ENCODE measurements around the gene PSMD7. TPM values are rescaled to one million over a fixed set of nuclear protein-coding genes. Genes with fewer than 3 reads are reported as not detected.
"Not testable (repeated sequence)": the region's sequence is repeated elsewhere in the genome, so short reads cannot be mapped to it uniquely, and the experiment has no call there.

The PSMD7 gene
- total RNA-seq, 1 donor from 2014 or later, result 82.1 TPM

DNA sequence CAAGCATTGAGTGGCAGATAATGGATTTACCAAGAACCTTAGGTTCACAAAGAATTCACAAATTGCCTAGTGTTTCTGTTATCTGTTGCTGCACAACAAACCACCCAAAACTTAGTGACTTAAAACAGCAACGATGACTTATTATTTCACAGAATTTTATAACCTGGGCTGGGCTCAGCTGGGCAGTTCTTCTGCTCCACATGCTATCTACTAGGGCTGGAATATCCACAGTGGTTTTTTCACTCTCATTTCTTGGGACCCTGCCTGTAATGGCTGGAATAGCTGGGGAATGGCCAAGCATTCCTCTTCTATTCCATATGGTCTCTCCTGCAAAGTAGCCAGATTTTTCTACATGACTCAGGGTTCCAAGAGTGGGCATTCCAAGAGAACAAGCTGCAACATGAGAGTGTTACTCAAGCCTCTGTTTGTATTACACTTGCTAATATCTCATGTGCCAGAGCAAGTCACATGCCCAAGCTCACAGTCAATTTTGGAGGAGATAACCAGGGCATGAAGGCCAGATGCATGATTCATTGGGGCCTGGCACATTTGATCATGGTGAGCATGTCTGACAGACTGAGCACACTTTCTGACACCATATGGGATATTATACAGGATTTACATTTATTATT is 4.9 kb upstream of the PSMD7 start:
- no peak for DNase-seq (ENCODE audit: extremely low read depth, low read depth, low spot score)

DNA sequence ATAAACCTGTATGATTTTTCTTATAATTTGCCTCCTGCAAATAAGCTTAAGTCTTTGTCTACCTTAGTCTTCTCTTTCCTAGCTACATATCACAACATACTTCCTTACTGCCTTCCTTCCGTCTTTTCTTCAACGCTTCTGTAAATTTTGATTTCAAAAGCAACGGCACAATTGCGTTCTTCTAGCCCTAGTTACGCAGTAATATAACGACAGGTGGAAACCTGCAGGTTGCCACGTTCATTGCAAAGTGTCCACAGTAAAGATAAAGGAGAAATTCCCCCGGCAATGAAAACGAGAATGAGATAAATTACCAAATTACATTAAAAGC is 546 bp upstream of the PSMD7 start:
- DNase-seq (ENCODE audit: extremely low read depth, low read depth, low spot score), result no peak

DNA sequence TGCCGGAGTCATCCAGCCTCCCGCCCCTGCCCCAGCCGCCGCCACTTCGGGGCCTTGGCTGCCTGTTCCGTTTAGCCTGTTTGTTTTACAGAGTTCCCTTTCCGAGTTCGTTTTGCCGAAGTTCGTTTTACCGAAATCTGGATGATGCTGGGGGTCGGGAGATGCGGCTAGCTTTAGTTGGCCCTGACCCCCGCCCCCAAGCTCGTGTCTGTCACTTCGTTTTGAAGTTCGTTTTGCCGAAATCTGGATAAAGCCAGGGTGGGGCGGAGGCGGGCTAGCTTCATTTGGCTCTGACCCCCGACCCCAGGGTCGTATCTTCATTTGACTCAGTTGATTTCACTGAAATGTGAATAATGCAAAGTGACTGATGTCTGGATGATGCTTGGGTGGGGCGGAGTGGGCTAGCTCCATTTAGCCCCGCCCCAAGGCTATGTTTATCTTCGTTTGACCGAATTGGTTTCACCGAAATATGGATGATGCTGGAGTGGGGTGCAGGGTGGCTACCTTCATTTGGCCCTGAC is 591 bp downstream of the PSMD7 start:
- no peak for DNase-seq (ENCODE audit: extremely low read depth, low read depth, low spot score)

DNA sequence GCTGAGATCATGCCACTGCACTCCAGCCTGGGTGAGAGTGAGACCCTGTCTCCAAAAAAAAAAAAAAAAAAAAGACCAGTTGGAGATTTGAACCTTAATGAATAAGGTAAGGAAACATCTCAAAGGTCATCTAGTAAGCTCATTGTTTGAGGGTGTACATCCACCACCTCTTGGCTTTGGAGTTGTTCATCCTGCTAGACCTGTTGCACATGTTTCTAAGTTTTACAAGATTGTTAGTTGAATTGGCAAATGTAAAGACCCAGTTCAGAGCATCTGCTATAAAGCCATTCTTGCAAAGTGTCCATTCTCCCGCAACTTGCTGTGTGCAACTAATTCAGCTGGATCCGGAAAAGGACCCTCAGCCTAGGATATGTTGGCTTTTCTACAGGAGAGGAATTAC is 1.5 kb downstream of the PSMD7 start:
- DNase-seq (ENCODE audit: extremely low read depth, low read depth, low spot score), result no peak

DNA sequence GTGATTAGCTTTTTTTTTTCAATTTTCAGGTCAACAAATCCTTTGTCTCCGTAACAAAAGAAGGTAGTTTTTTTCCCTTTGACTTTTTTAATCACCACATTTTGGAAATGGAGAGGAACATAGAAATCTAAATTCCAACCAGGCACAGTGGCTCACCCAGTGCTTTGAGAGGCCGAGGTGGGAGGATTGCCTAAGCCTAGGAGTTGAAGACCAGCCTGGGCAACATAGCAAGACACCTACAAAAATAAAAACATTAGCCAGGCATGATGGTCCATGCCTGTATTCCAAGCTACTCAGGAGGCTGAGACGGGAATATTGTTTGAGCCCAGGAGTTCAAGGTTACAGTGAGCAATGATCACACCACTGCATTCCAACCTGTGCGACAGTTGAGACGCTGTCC is 5.7 kb downstream of the PSMD7 start:
- DNase-seq (ENCODE audit: extremely low read depth, low read depth, low spot score), result no peak

DNA sequence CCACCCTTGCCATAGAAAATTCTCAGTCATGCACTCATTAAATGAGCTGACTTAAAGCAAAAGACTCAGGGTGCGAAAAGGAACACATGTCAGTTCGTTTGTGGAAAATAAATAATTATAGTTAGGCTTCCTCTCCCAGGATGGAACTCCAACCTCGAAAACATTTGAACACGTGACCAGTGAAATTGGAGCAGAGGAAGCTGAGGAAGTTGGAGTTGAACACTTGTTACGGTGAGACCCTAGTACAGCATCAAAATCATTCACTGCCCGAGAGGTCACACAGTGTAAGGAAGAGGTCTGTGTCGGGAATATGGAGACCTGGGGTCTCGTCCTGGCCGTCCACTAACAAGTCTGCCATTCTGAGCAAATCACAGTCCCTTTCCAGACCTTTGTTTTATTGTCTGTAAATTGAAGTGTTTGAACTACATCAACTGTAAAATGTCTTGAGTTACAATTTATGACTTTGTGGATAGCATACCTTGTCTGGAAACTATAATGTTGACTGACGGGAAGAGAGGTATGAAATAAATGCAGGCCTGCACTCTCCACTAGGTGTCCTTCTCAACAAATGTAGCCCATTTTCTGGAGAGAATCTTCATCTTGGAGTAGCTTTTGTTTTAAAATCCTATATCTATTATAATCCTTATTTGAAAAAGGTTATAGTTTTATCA is 7.7 kb downstream of the PSMD7 start:
- DNase-seq (ENCODE audit: extremely low read depth, low read depth, low spot score), result no peak

DNA sequence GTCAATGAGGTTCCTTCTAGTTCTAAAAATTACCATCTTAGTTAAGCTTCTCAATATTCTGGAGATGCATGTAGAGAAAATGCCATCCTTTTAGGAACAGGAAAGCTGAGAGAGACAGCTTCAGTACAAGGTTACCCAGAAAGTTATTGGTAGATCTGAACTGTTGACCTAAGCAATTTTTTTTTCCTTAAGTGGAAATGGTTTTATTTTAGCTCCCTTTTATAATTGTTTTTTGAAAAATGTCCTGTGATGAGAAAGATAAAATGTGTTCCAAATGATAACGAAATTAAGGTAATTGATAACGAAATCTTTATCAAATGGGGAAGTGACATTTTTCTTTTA is 8.2 kb downstream of the PSMD7 start:
- no peak for DNase-seq (ENCODE audit: extremely low read depth, low read depth, low spot score)

DNA sequence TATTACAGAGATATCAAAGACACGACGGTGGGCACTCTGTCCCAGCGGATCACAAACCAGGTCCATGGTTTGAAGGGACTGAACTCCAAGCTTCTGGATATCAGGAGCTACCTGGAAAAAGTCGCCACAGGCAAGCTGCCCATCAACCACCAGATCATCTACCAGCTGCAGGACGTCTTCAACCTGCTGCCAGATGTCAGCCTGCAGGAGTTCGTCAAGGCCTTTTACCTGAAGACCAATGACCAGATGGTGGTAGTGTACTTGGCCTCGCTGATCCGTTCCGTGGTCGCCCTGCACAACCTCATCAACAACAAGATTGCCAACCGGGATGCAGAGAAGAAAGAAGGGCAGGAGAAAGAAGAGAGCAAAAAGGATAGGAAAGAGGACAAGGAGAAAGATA is 8.7 kb downstream of the PSMD7 start:
- DNase-seq (ENCODE audit: extremely low read depth, low read depth, low spot score), result no peak

DNA sequence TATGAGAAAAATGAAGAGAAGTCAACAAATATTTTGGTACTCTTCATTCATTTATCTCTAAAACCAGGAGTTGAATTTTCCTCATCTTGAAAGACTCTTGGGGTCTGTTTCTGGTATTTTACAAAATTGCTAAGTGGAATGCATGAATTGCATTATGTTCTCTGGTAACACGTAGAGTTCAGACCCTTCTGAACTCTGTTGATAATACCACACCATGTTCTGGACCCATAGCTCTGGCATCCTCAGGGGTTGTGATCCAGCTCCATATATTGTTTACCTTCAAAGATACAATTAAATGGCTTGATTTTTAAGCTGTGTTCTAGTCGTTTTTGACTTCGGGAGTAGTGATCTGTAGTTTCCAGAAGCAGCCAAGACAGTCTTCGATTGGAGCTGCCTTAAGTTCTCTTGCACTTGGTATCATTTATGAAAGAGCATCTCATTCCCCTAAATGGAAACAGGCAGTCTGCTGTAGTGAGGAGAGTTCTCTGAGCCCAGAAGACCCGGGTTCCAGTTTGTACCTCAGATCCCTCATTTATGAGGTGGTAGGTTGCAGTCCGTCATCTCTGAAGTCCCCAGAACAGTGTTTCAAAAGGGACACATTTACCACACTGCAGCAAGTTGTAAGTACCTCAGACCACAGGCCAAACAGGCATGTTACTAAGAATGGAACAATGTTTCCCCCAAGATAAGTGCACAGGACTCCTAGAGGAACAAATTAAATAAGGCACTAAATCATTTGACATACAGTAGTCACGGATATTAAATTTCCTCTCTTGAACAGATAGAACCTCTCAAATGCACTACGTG is 9.6 kb downstream of the PSMD7 start:
- DNase-seq (ENCODE audit: extremely low read depth, low read depth, low spot score), result no peak

DNA sequence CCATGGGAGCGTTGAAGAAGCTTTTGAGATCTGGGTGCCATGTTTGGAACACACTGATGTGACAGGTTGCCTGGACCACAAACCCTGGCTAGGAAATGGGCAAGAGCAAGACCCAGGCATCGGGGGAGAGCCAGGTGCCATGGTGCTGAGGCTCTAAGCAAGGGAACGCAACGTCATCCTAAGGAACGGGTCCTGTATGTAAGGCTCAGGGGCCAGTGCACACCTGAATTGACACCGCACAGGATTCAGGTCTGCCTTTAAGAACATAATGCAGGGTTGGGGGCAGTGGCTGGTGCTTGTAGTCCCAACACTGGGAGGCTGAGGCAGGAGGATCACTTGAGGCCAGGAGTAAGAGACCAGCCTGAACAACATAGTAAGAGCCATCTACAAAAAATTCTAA is 10.8 kb downstream of the PSMD7 start:
- no peak for DNase-seq (ENCODE audit: extremely low read depth, low read depth, low spot score)

DNA sequence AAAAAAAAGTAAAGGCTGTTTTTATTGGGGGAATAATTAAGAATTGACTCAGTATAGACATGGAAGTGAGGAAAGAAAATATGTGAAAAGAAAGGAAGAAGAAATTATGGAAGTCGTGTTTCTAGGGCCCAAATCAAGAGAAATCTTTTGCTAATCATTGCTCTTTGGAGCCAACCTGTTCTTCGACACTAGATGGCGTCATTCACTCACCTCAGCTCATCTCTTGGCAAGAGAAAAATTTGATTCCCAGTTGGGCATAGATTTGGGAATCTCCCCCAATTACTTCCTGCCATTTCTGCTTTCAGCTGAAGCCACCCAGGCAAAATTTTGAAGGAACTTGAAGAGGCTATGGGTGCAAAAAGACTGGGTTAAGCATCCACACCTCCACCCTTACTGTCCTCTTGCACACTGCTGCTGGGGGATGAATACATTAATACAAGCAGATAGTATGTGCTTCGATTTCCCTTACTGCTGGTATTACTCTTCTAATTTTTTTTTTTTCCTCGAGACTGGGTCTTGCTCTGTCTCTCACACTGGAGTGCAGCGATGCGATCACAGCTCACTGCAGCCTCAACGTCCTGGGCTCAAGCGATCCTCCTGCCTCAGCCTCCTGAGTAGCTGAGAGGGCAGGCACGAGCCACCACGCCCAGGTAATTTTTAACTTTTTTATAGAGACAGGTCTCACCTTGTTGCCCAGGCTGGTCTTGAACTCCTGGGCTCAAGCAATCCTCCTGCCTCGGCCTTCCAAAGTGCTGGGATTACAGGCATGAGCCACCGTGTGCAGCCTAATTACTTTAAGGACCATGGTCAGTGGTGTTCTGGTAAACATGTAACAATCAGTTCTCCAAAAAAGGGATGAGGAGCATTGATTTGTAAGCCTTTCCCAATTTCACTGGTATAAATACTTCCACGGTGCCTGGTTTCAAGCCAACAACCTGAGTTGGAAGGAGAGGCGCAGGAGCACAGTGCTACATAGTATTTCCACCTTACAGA is 13.5 kb downstream of the PSMD7 start:
- DNase-seq (ENCODE audit: extremely low read depth, low read depth, low spot score), result peak; percentile 16

DNA sequence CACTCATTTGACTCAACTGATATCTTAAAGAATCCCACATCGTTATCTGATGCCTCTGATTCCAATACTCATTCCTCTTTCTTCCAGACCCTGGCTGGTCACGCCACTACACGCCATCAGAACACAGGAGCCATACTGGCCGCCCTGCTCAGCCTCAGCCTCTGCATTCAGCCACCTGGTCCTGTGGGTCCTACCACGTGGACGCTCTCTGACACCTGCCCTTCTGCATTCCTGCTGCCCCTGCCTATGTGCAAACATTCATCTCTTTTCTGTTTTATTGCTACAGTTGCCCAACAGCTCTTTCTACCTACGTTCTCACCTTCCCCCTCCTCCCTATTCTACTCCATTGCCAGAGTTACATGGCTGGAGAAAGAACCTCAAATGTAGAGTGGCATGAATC is 18.4 kb downstream of the PSMD7 start:
- DNase-seq (ENCODE audit: extremely low read depth, low read depth, low spot score), result no peak

DNA sequence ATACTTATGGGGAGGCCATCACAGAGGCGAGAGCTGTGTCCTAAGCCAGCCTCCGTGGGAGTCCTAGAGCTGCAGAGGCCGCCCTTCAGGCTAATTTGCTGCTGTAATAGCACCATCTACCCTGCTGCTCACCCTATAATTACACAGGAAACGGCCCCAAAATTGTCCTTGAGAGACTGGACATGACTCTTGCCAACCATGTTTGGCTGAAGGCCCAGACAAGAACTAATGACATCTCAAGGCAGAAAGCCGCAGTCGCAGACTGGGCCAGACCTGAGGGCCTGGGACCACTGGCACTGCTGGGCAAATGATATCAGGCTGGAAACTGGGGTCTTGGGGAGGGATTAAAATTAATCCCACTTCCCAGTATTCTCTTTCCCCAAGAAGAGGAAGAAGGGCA is 24.1 kb downstream of the PSMD7 start:
- DNase-seq (ENCODE audit: extremely low read depth, low read depth, low spot score), result no peak

DNA sequence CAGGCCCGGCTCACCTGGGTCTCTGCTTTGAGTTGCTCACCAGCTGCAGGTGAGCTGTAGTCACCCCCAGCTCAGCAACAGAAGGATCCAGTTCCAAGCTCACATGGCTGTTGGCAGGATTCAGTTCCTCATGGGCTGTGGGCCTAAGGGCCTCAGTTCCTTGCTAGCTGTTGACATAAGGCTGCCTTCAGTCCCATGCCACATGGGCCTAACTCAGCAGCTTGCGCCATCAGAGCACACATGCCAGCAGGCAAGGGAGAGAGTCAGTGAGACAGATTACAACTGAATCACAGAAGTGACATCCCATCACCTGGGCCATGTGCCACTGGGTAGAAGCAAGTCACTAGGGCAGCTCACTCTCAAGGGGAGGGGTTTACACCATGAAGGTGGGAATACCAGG is 24.7 kb downstream of the PSMD7 start:
- DNase-seq (ENCODE audit: extremely low read depth, low read depth, low spot score), result no peak

DNA sequence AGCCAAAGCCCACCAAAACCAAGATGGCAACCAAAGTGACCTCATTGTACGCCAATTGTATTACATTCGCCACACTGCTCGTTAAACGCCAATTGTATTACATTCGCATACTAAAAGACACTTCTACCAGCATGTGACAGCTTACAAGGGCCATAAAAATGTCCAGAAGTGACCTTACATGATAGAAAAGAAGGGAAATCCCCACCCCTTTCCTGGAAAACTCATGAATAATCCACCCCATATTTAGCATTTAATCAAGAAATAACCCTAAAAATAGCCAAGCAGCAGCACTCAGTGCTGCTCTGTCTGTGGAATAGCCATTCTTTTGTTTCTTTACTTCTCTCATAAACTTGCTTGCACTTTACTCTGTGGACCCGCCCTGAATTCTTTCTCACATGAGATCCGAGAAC is 25.7 kb downstream of the PSMD7 start:
- no peak for DNase-seq (ENCODE audit: extremely low read depth, low read depth, low spot score)

DNA sequence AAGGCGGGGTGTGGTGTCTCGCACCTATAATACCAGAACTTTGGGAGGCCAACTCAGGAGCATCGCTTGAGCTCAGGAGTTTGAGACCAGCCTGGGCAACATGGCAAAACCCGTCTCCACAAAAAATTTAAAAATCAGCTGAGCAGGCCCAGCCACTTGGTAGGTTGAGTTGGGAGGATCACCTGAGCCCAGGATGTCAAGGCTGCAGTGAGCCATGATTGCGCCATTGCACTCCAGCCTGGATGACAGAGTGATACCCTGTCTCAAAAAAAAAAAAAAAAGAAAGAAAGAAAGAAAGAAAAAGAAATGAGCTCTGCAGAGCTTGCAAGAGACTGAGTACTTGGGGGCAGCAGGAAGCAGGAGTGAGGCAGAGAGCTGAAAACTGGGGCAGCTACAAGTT is 28.2 kb downstream of the PSMD7 start:
- not testable (repeated sequence) for DNase-seq (ENCODE audit: extremely low read depth, low read depth, low spot score)

DNA sequence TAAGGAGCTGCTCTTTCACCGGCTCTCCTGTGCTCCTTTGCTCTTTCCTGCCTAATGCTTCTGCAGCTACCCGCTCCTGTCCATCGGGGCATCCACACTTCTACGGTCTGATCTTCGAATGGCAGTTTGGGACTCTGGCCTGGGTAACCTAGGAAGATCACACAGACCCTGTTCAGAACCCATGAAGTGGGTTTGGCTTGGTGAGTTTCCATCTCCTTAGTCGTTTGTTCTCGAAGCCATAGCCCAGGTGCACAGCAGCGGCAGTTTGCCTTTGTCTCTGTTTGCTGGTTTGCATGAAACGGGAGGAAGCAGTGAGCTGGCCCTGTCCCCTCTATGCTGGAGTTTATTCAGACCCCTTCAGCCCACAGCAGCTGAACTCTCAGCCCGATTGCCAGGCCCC is 29.0 kb downstream of the PSMD7 start:
- DNase-seq (ENCODE audit: extremely low read depth, low read depth, low spot score), result no peak

DNA sequence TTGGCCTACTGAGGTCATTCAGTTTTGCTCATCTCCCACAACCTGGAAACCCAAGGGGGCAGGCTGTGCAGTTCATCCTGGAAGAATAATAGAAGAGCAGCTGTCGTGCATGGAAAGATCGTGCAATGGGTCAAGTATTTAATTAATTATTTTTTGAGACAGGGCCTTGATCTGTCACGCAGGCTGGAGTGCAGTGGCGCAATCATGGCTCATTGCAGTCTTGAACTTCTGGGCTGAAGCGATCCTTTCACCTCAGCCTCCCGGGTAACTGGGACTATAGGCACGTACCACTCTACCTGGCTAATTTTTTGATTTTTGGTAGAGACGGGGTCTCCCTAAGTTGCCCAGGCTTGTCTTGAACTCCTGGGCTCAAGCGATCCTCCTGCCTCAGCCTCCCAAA is 31.7 kb downstream of the PSMD7 start:
- DNase-seq (ENCODE audit: extremely low read depth, low read depth, low spot score), result not testable (repeated sequence)

DNA sequence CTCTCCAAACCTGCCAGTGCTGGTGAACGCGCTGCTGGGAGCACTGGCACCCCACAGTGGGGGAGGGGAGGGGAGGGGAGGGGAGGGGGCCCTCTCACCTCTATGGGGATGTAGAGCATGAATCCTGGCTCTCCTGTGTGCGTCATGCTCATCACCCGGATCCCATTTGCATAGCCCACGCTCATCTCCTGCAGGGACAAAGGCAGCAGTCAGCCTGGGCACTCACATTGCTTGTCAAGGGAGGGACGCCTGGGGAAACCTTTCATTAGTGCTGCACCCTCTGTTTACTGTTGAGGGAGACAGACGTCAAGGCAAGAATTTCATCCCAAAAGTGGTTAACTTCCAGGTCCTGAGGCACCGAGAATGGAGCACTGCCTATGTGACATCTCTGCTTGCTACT is 35.9 kb downstream of the PSMD7 start:
- not testable (repeated sequence) for DNase-seq (ENCODE audit: extremely low read depth, low read depth, low spot score)

DNA sequence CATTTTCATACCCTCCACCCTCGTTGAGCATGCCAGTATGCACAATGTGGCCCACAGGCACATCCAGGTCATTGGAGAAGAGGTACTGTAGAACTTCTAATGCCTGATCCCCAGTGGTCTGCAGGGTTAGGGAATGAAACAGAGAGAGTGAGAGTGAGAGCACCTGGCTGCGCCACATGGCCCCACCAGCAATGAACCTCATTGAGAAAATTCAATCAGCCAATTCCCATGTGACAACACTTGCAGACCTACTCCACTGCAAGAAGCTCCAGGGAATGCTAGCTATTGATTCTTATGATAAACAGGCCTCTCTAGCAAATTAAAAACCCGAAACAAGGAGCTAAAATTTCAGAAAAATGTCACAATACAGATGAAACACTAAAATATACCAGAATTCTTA is 40.9 kb downstream of the PSMD7 start:
- DNase-seq (ENCODE audit: extremely low read depth, low read depth, low spot score), result not testable (repeated sequence)

DNA sequence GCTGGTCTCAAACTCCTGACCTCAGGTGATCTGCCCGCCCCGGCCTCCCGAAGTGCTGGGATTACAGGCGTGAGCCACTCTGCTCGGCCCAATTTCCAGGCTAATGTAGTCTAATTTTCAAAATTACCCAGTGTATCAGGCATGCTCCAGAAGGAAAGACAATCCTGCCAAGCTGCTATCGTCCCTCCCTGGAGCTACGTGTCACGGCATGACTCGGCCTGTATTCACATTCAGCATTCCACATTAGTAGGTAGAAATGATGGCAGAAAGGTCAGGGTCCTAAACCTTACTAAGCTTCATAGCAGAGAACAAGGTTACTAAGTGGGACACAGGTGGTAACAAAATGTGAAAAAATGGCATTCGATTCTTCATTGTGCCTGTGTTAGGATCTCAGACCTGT is 42.6 kb downstream of the PSMD7 start:
- not testable (repeated sequence) for DNase-seq (ENCODE audit: extremely low read depth, low read depth, low spot score)
